Activated naive CD4-positive, alpha-beta T cell treated with anti-CD3 and anti-CD28 coated beads, Interleukin-2, amount 50 U/mL, for 24 hours (primary cell): ENCODE measurements around the gene SORL1.

Source experiments
- H3K27ac Mint-ChIP-seq: one replicate; pipeline ENCODE4 v1.8.0; 2021; ENCODE audit warnings: mild to moderate bottlenecking, mixed read lengths
- H3K27me3 Mint-ChIP-seq: one replicate; pipeline ENCODE4 v1.8.0; 2021; ENCODE audit warnings: mixed read lengths
- H3K36me3 Mint-ChIP-seq: one replicate; pipeline ENCODE4 v1.8.0; 2021; ENCODE audit warnings: mixed read lengths
- H3K4me1 Mint-ChIP-seq: one replicate; pipeline ENCODE4 v1.8.0; 2021; ENCODE audit warnings: mixed read lengths
- H3K4me3 Mint-ChIP-seq: one replicate; pipeline ENCODE4 v1.8.0; 2021; ENCODE audit warnings: mild to moderate bottlenecking, mixed read lengths
- H3K9me3 Mint-ChIP-seq: one replicate; pipeline ENCODE4 v1.8.0; 2021; ENCODE audit warnings: mixed read lengths

SORL1 gene

GRCh38 chr11:121592708-121593107 lies 140.6 kb downstream of the SORL1 start:
- Mint-ChIP-seq H3K36me3 (peaks cover 19% of the 10 kb centered on the region), H3K27ac (no peak overlapping the region), H3K4me1 (peaks cover 12% of the 10 kb centered on the region)

GRCh38 chr11:121595717-121596161 lies 143.6 kb downstream of the SORL1 start:
- no peaks in the 10 kb centered on the region for H3K27me3 Mint-ChIP-seq
- no peaks in the 10 kb centered on the region for H3K9me3 Mint-ChIP-seq
- no peak overlapping the region for H3K27ac Mint-ChIP-seq
- H3K4me3 Mint-ChIP-seq = no peak overlapping the region
- peaks cover 22% of the 10 kb centered on the region for H3K36me3 Mint-ChIP-seq
- H3K4me1 Mint-ChIP-seq = peaks cover 13% of the 10 kb centered on the region

More at GRCh38 chr11:121592708-121593107, 140.6 kb downstream of the SORL1 start:
- H3K4me3 Mint-ChIP-seq = no peak overlapping the region
- no peaks in the 10 kb centered on the region for H3K9me3 Mint-ChIP-seq
- H3K27me3 Mint-ChIP-seq = no peaks in the 10 kb centered on the region

- Mint-ChIP-seq H3K9me3 (no peaks in the 10 kb centered on the region), H3K36me3 (peaks cover 22% of the 10 kb centered on the region), H3K27me3 (no peaks in the 10 kb centered on the region), H3K4me3 (no peak overlapping the region), H3K27ac (no peak overlapping the region), H3K4me1 (peaks cover 9% of the 10 kb centered on the region)
These were observed 144.4 kb downstream of the SORL1 start for GRCh38 chr11:121596195-121597155.

GRCh38 chr11:121603316-121603715 lies 151.2 kb downstream of the SORL1 start:
- H3K36me3 Mint-ChIP-seq = peaks cover 21% of the 10 kb centered on the region
- no peak overlapping the region for H3K27ac Mint-ChIP-seq
- H3K27me3 Mint-ChIP-seq = no peaks in the 10 kb centered on the region
- no peak overlapping the region for H3K4me3 Mint-ChIP-seq
- H3K9me3 Mint-ChIP-seq = no peaks in the 10 kb centered on the region
- H3K4me1 Mint-ChIP-seq = peaks cover under 1% of the 10 kb centered on the region

GRCh38 chr11:121604152-121604551 lies 152.0 kb downstream of the SORL1 start:
- Mint-ChIP-seq H3K9me3 (no peaks in the 10 kb centered on the region), H3K36me3 (peaks cover 20% of the 10 kb centered on the region), H3K4me3 (no peak overlapping the region), H3K27ac (no peak overlapping the region), H3K4me1 (no peaks in the 10 kb centered on the region), H3K27me3 (no peaks in the 10 kb centered on the region)

GRCh38 chr11:121606354-121606753 lies 154.2 kb downstream of the SORL1 start:
- H3K27me3 Mint-ChIP-seq = no peaks in the 10 kb centered on the region
- no peak overlapping the region for H3K4me3 Mint-ChIP-seq
- no peak overlapping the region for H3K27ac Mint-ChIP-seq
- H3K36me3 Mint-ChIP-seq = peaks cover 20% of the 10 kb centered on the region
- no peaks in the 10 kb centered on the region for H3K4me1 Mint-ChIP-seq
- no peaks in the 10 kb centered on the region for H3K9me3 Mint-ChIP-seq

GRCh38 chr11:121607341-121607740 lies 155.2 kb downstream of the SORL1 start:
- Mint-ChIP-seq H3K9me3 (no peaks in the 10 kb centered on the region), H3K4me1 (no peaks in the 10 kb centered on the region), H3K27ac (peak overlapping the region; percentile 41), H3K27me3 (no peaks in the 10 kb centered on the region), H3K36me3 (peaks cover 17% of the 10 kb centered on the region), H3K4me3 (no peak overlapping the region)

- H3K27ac Mint-ChIP-seq = no peak overlapping the region
- no peak overlapping the region for H3K4me3 Mint-ChIP-seq
- no peaks in the 10 kb centered on the region for H3K27me3 Mint-ChIP-seq
- H3K36me3 Mint-ChIP-seq = peaks cover 17% of the 10 kb centered on the region
- no peaks in the 10 kb centered on the region for H3K9me3 Mint-ChIP-seq
- no peaks in the 10 kb centered on the region for H3K4me1 Mint-ChIP-seq
These were observed 156.5 kb downstream of the SORL1 start for GRCh38 chr11:121608545-121609098.

- H3K4me1 Mint-ChIP-seq = no peaks in the 10 kb centered on the region
- H3K36me3 Mint-ChIP-seq = peaks cover 14% of the 10 kb centered on the region
- H3K4me3 Mint-ChIP-seq = no peak overlapping the region
- H3K27ac Mint-ChIP-seq = no peak overlapping the region
- H3K9me3 Mint-ChIP-seq = no peaks in the 10 kb centered on the region
- H3K27me3 Mint-ChIP-seq = no peaks in the 10 kb centered on the region
These were observed 158.6 kb downstream of the SORL1 start for GRCh38 chr11:121610706-121611105.

GRCh38 chr11:121611242-121611641 lies 159.1 kb downstream of the SORL1 start:
- Mint-ChIP-seq H3K27me3 (no peaks in the 10 kb centered on the region), H3K9me3 (no peaks in the 10 kb centered on the region), H3K4me3 (no peak overlapping the region), H3K4me1 (no peaks in the 10 kb centered on the region), H3K27ac (no peak overlapping the region), H3K36me3 (peaks cover 14% of the 10 kb centered on the region)

- Mint-ChIP-seq H3K4me3 (no peak overlapping the region), H3K27me3 (no peaks in the 10 kb centered on the region), H3K27ac (no peak overlapping the region)
These were observed 161.6 kb downstream of the SORL1 start for GRCh38 chr11:121613724-121614123.

GRCh38 chr11:121614636-121615240 lies 162.6 kb downstream of the SORL1 start:
- Mint-ChIP-seq H3K36me3 (peaks cover 13% of the 10 kb centered on the region), H3K4me3 (no peak overlapping the region), H3K27me3 (no peaks in the 10 kb centered on the region), H3K9me3 (no peaks in the 10 kb centered on the region), H3K4me1 (no peaks in the 10 kb centered on the region), H3K27ac (peak overlapping the region; percentile 8)

More at GRCh38 chr11:121613724-121614123, 161.6 kb downstream of the SORL1 start:
- no peaks in the 10 kb centered on the region for H3K9me3 Mint-ChIP-seq
- H3K4me1 Mint-ChIP-seq = no peaks in the 10 kb centered on the region
- peaks cover 14% of the 10 kb centered on the region for H3K36me3 Mint-ChIP-seq

GRCh38 chr11:121615501-121615900 lies 163.4 kb downstream of the SORL1 start:
- no peaks in the 10 kb centered on the region for H3K27me3 Mint-ChIP-seq
- no peak overlapping the region for H3K4me3 Mint-ChIP-seq
- no peaks in the 10 kb centered on the region for H3K4me1 Mint-ChIP-seq
- no peaks in the 10 kb centered on the region for H3K9me3 Mint-ChIP-seq
- H3K27ac Mint-ChIP-seq = peak overlapping the region; percentile 8
- peaks cover 16% of the 10 kb centered on the region for H3K36me3 Mint-ChIP-seq

- no peak overlapping the region for H3K4me3 Mint-ChIP-seq
- H3K27ac Mint-ChIP-seq = no peak overlapping the region
- H3K9me3 Mint-ChIP-seq = no peaks in the 10 kb centered on the region
- no peaks in the 10 kb centered on the region for H3K27me3 Mint-ChIP-seq
- H3K4me1 Mint-ChIP-seq = no peaks in the 10 kb centered on the region
- peaks cover 21% of the 10 kb centered on the region for H3K36me3 Mint-ChIP-seq
These were observed 166.4 kb downstream of the SORL1 start for GRCh38 chr11:121618516-121618915.

GRCh38 chr11:121625777-121626506 lies 173.8 kb downstream of the SORL1 start:
- Mint-ChIP-seq H3K4me3 (no peak overlapping the region), H3K27me3 (no peaks in the 10 kb centered on the region), H3K36me3 (peaks cover 18% of the 10 kb centered on the region), H3K9me3 (no peaks in the 10 kb centered on the region), H3K4me1 (no peaks in the 10 kb centered on the region), H3K27ac (peak overlapping the region; percentile 35)
